ENCODE measurements around the gene GAP43. TPM values are rescaled to one million over a fixed set of nuclear protein-coding genes. Genes with fewer than 3 reads are reported as not detected.
"Not testable (repeated sequence)": the region's sequence is repeated elsewhere in the genome, so short reads cannot be mapped to it uniquely, and the experiment has no call there.

Gene GAP43
- total RNA-seq, 1 experiment from 2014 or later = 31.6 TPM

- CTCF ChIA-PET = no interaction called here
- no peak for DNase-seq (ENCODE audit: low spot score)
- H3K9me3 ChIP-seq (ENCODE audit: low read depth, low read length, poor library complexity, severe bottlenecking) = no peaks in the 10 kb centered on the region
- H3K4me3 ChIP-seq (ENCODE audit: low read depth, low read length, poor library complexity, severe bottlenecking) = no peak overlapping the region
- POLR2A ChIA-PET (ENCODE audit: low non-redundant PET) = no interaction called here
- H3K27ac ChIP-seq (ENCODE audit: low read depth, low read length, poor library complexity, severe bottlenecking) = no peak overlapping the region
- no peaks in the 10 kb centered on the region for H3K27me3 ChIP-seq (replicated peaks; ENCODE audit: insufficient read depth, low read depth, low read length, poor library complexity)
- intact Hi-C loops (cut with micrococcal nuclease; ENCODE audit: unreplicated experiment) = no loop called here
- no peaks in the 10 kb centered on the region for H3K4me1 ChIP-seq (ENCODE audit: insufficient read depth, low read length, poor library complexity, severe bottlenecking)
- TF ChIP-seq EZH2 (IDR thresholded peaks at IDR 0.05; ENCODE audit: borderline replicate concordance, low read depth, low read length, poor library complexity, severe bottlenecking) (no peak), CTCF (conservative IDR thresholded peaks at IDR 0.05; ENCODE audit: low read depth, low read length) (no peak)
- no peaks in the 10 kb centered on the region for H3K36me3 ChIP-seq (ENCODE audit: insufficient read depth, low read length, poor library complexity, severe bottlenecking)
- BruUV-seq (replicated peaks) = no TSS peak
These were observed 102.5 kb downstream of the GAP43 start for GRCh38 chr3:115725800-115726199.

- H3K4me3 ChIP-seq (ENCODE audit: low read depth, low read length, poor library complexity, severe bottlenecking) = no peak overlapping the region
- POLR2A ChIA-PET (ENCODE audit: low non-redundant PET) = no interaction called here
- no TSS peak for BruUV-seq (replicated peaks)
- no peaks in the 10 kb centered on the region for H3K4me1 ChIP-seq (ENCODE audit: insufficient read depth, low read length, poor library complexity, severe bottlenecking)
- intact Hi-C loops (cut with micrococcal nuclease; ENCODE audit: unreplicated experiment) = no loop called here
- H3K9me3 ChIP-seq (ENCODE audit: low read depth, low read length, poor library complexity, severe bottlenecking) = no peaks in the 10 kb centered on the region
- CTCF ChIA-PET = no interaction called here
- no peak overlapping the region for H3K27ac ChIP-seq (ENCODE audit: low read depth, low read length, poor library complexity, severe bottlenecking)
- DNase-seq (ENCODE audit: low spot score) = no peak
- H3K27me3 ChIP-seq (replicated peaks; ENCODE audit: insufficient read depth, low read depth, low read length, poor library complexity) = no peaks in the 10 kb centered on the region
- TF ChIP-seq CTCF (conservative IDR thresholded peaks at IDR 0.05; ENCODE audit: low read depth, low read length) = no peak
- no peak for TF ChIP-seq EZH2 (IDR thresholded peaks at IDR 0.05; ENCODE audit: borderline replicate concordance, low read depth, low read length, poor library complexity, severe bottlenecking)
- no peaks in the 10 kb centered on the region for H3K36me3 ChIP-seq (ENCODE audit: insufficient read depth, low read length, poor library complexity, severe bottlenecking)
These were observed 103.8 kb downstream of the GAP43 start for GRCh38 chr3:115727135-115727534.

GRCh38 chr3:115728013-115728412 lies 104.7 kb downstream of the GAP43 start:
- TF ChIP-seq EZH2 (IDR thresholded peaks at IDR 0.05; ENCODE audit: borderline replicate concordance, low read depth, low read length, poor library complexity, severe bottlenecking) = no peak
- TF ChIP-seq CTCF (conservative IDR thresholded peaks at IDR 0.05; ENCODE audit: low read depth, low read length) = no peak
- no peaks in the 10 kb centered on the region for H3K27me3 ChIP-seq (replicated peaks; ENCODE audit: insufficient read depth, low read depth, low read length, poor library complexity)
- no peak for DNase-seq (ENCODE audit: low spot score)
- no peaks in the 10 kb centered on the region for H3K9me3 ChIP-seq (ENCODE audit: low read depth, low read length, poor library complexity, severe bottlenecking)
- H3K4me3 ChIP-seq (ENCODE audit: low read depth, low read length, poor library complexity, severe bottlenecking) = no peak overlapping the region
- H3K27ac ChIP-seq (ENCODE audit: low read depth, low read length, poor library complexity, severe bottlenecking) = no peak overlapping the region
- H3K36me3 ChIP-seq (ENCODE audit: insufficient read depth, low read length, poor library complexity, severe bottlenecking) = no peaks in the 10 kb centered on the region
- BruUV-seq (replicated peaks) = no TSS peak
- ChIA-PET POLR2A (ENCODE audit: low non-redundant PET) (no interaction called here), CTCF (no interaction called here)
- no peaks in the 10 kb centered on the region for H3K4me1 ChIP-seq (ENCODE audit: insufficient read depth, low read length, poor library complexity, severe bottlenecking)
- intact Hi-C loops (cut with micrococcal nuclease; ENCODE audit: unreplicated experiment) = no loop called here

- DNase-seq (ENCODE audit: low spot score); intact Hi-C loops (cut with micrococcal nuclease; ENCODE audit: unreplicated experiment); H3K27me3 ChIP-seq (replicated peaks; ENCODE audit: insufficient read depth, low read depth, low read length, poor library complexity); POLR2A ChIA-PET (ENCODE audit: low non-redundant PET); H3K27ac ChIP-seq (ENCODE audit: low read depth, low read length, poor library complexity, severe bottlenecking); H3K4me3 ChIP-seq (ENCODE audit: low read depth, low read length, poor library complexity, severe bottlenecking); H3K4me1 ChIP-seq (ENCODE audit: insufficient read depth, low read length, poor library complexity, severe bottlenecking); H3K9me3 ChIP-seq (ENCODE audit: low read depth, low read length, poor library complexity, severe bottlenecking); BruUV-seq (replicated peaks); CTCF ChIA-PET; H3K36me3 ChIP-seq (ENCODE audit: insufficient read depth, low read length, poor library complexity, severe bottlenecking): not testable (repeated sequence)
These were observed 113.0 kb downstream of the GAP43 start for GRCh38 chr3:115736341-115736740.

All from A673 (cell line).